ENCODE measurements around the gene GNAL.

The GNAL gene

GRCh38 chr18:11669271-11669947 is 19.7 kb upstream of the GNAL start:
- TF ChIP-seq CTCF (conservative IDR thresholded peaks at IDR 0.05; ENCODE audit: low read depth, low read length): no peak
- H3K4me2 ChIP-seq: no peak overlapping the region
- no peak overlapping the region for H3K27ac ChIP-seq
- no peak overlapping the region for H2AFZ ChIP-seq (ENCODE audit: low read depth)
- H3K9ac ChIP-seq: no peak overlapping the region
- H3K4me3 ChIP-seq (IDR thresholded peaks at IDR 0.05; ENCODE audit: insufficient read depth, low read depth, low read length): no peak overlapping the region
- H3K4me1 ChIP-seq (ENCODE audit: low read depth, poor library complexity, severe bottlenecking): no peaks in the 10 kb centered on the region
- H3K36me3 ChIP-seq (ENCODE audit: insufficient read depth): no peaks in the 10 kb centered on the region
- H3K79me2 ChIP-seq (ENCODE audit: insufficient read depth, low read depth): no peaks in the 10 kb centered on the region
- no peaks in the 10 kb centered on the region for H3K27me3 ChIP-seq (ENCODE audit: insufficient read depth, low read depth)
- H4K20me1 ChIP-seq (ENCODE audit: insufficient read depth): no peaks in the 10 kb centered on the region

GRCh38 chr18:11669948-11670275 is 19.2 kb upstream of the GNAL start:
- no peaks in the 10 kb centered on the region for H3K4me1 ChIP-seq (ENCODE audit: low read depth, poor library complexity, severe bottlenecking)
- H4K20me1 ChIP-seq (ENCODE audit: insufficient read depth): no peaks in the 10 kb centered on the region
- no peak overlapping the region for H3K4me2 ChIP-seq
- H3K36me3 ChIP-seq (ENCODE audit: insufficient read depth): no peaks in the 10 kb centered on the region
- H3K27me3 ChIP-seq (ENCODE audit: insufficient read depth, low read depth): no peaks in the 10 kb centered on the region
- no peak overlapping the region for H3K4me3 ChIP-seq (IDR thresholded peaks at IDR 0.05; ENCODE audit: insufficient read depth, low read depth, low read length)
- no peak overlapping the region for H3K9ac ChIP-seq
- H3K27ac ChIP-seq: no peak overlapping the region
- no peak overlapping the region for H2AFZ ChIP-seq (ENCODE audit: low read depth)
- no peak for TF ChIP-seq CTCF (conservative IDR thresholded peaks at IDR 0.05; ENCODE audit: low read depth, low read length)
- H3K79me2 ChIP-seq (ENCODE audit: insufficient read depth, low read depth): no peaks in the 10 kb centered on the region

- Histone ChIP-seq H3K9ac (no peak overlapping the region), H3K27me3 (ENCODE audit: insufficient read depth, low read depth) (no peaks in the 10 kb centered on the region)
Observed at GRCh38 chr18:11671156-11671555, 17.9 kb upstream of the GNAL start.

GRCh38 chr18:11672198-11672597 is 16.9 kb upstream of the GNAL start:
- Histone ChIP-seq H3K9ac (no peak overlapping the region), H3K36me3 (ENCODE audit: insufficient read depth) (no peaks in the 10 kb centered on the region), H2AFZ (ENCODE audit: low read depth) (no peak overlapping the region), H4K20me1 (ENCODE audit: insufficient read depth) (no peaks in the 10 kb centered on the region), H3K4me1 (ENCODE audit: low read depth, poor library complexity, severe bottlenecking) (no peaks in the 10 kb centered on the region), H3K27ac (no peak overlapping the region), H3K27me3 (ENCODE audit: insufficient read depth, low read depth) (no peaks in the 10 kb centered on the region), H3K4me2 (no peak overlapping the region), H3K4me3 (IDR thresholded peaks at IDR 0.05; ENCODE audit: insufficient read depth, low read depth, low read length) (no peak overlapping the region), H3K79me2 (ENCODE audit: insufficient read depth, low read depth) (no peaks in the 10 kb centered on the region)
- TF ChIP-seq CTCF (conservative IDR thresholded peaks at IDR 0.05; ENCODE audit: low read depth, low read length): no peak

More at GRCh38 chr18:11671156-11671555, 17.9 kb upstream of the GNAL start:
- Histone ChIP-seq H3K4me2 (no peak overlapping the region), H3K36me3 (ENCODE audit: insufficient read depth) (no peaks in the 10 kb centered on the region), H3K79me2 (ENCODE audit: insufficient read depth, low read depth) (no peaks in the 10 kb centered on the region), H3K4me3 (IDR thresholded peaks at IDR 0.05; ENCODE audit: insufficient read depth, low read depth, low read length) (no peak overlapping the region), H3K4me1 (ENCODE audit: low read depth, poor library complexity, severe bottlenecking) (no peaks in the 10 kb centered on the region), H4K20me1 (ENCODE audit: insufficient read depth) (no peaks in the 10 kb centered on the region), H2AFZ (ENCODE audit: low read depth) (no peak overlapping the region), H3K27ac (no peak overlapping the region)
- TF ChIP-seq CTCF (conservative IDR thresholded peaks at IDR 0.05; ENCODE audit: low read depth, low read length): no peak
